Esophagus squamous epithelium (tissue), 5 donors: ENCODE results near the gene STX10. TPM values are rescaled to one million over a fixed set of nuclear protein-coding genes. Genes with fewer than 3 reads are reported as not detected.

Source experiments
- DNase-seq: peaks from one replicate; lab custom pipeline; 2025; lab: John Stamatoyannopoulos, UW
- H3K27ac ChIP-seq, 4 donors: fragments of 200-600 bp; sonication (generic); one replicate each; pipeline ENCODE4 v1.5.1; 2016 to 2019; ENCODE audit warnings: mild to moderate bottlenecking in 1 of 4
- H3K27me3 ChIP-seq, 4 donors: fragments of 200-600 bp; sonication (generic); 1 replicate in 3 of 4; 2 replicates in 1 of 4; pipeline versions ENCODE4 v1.5.1 to v1.6.0; 2017 to 2021; ENCODE audit warnings: antibody characterized with exemption in 1 of 4
- H3K36me3 ChIP-seq, 3 donors: fragments of 200-600 bp; sonication (generic); one replicate each; pipeline ENCODE4 v1.5.1; 2016 to 2019
- H3K4me1 ChIP-seq, 3 donors: fragments of 200-600 bp; sonication (generic); one replicate each; pipeline ENCODE4 v1.5.1; 2017 to 2019
- H3K4me3 ChIP-seq, 4 donors: fragments of 200-600 bp; sonication (generic); 1 replicate in 3 of 4; 2 replicates in 1 of 4; pipeline ENCODE4 v1.5.1; 2016 to 2019; ENCODE audit warnings: mild to moderate bottlenecking in 2 of 4, moderate library complexity in 1 of 4
- H3K9me3 ChIP-seq, 3 donors: fragments of 200-600 bp; sonication (generic); one replicate each; pipeline ENCODE4 v1.5.1; 2016 to 2019
- CTCF ChIP-seq, 6 experiments: fragments of 450-650 bp in 4 of 6; fragments of 200-600 bp in 2 of 6; sonication (generic) in 2 of 6; IDR thresholded peaks; one replicate each; pipeline ENCODE4 v1.5.1; 2016 to 2019; ENCODE audit warnings: antibody characterized with exemption in 6 of 6, mild to moderate bottlenecking in 4 of 6, moderate library complexity in 4 of 6
- POLR2A ChIP-seq, 4 donors: fragments of 450-650 bp; IDR thresholded peaks; one replicate each; pipeline ENCODE4 v1.6.1; 2017; ENCODE audit warnings: antibody characterized with exemption in 4 of 4, mild to moderate bottlenecking in 4 of 4, moderate library complexity in 3 of 4
- WGBS, 2 donors: methylation state at CpG; one replicate each; pipeline ENCODE4 v1.1.5; 2018; 5-methylcytosine and 5-hydroxymethylcytosine counted together
- intact Hi-C: fragments of 100-400 bp; cut with DNase I; formaldehyde crosslinking; loops from one replicate; pipeline ENCODE4 v1.15.0; 2022
- total RNA-seq, 4 donors: library from RNA; depleted of rRNA; stranded (reverse); fragments of >200 nt; gene quantifications; one replicate each; pipeline ENCODE4 v1.1.0, GENCODE V29; 2016
- donor health status: DM: yes; HTN: yes; CAD: no.

The STX10 gene
- total RNA-seq, 4 donors from 2014 or later, result 50.3 to 80.4 (median 69.3) TPM

GRCh38 chr19:13130886-13131490, 19.2 kb downstream of the STX10 start:
- no peaks in the 10 kb centered on the region for H3K27me3 ChIP-seq
- H3K9me3 ChIP-seq, result no peaks in the 10 kb centered on the region
- no peak overlapping the region for H3K4me3 ChIP-seq
- no peak for TF ChIP-seq CTCF (IDR thresholded peaks at IDR 0.05)
- no peak for TF ChIP-seq POLR2A (IDR thresholded peaks at IDR 0.05)
- H3K36me3 ChIP-seq, result peaks cover 7 to 35% (median 11%) of the 10 kb centered on the region in 3 donors
- no peak for DNase-seq
- intact Hi-C loops, result no loop called here
- peaks cover 0 to 13% (median 0%) of the 10 kb centered on the region in 3 donors for H3K4me1 ChIP-seq
- WGBS, 2 donors, result 91 to 97% methylated on average over 3 of the region's 3 CpGs
- no peak overlapping the region for H3K27ac ChIP-seq

- no peak for DNase-seq
- Histone ChIP-seq H3K4me1 (peaks cover 0 to 13% (median 0%) of the 10 kb centered on the region in 3 donors), H3K4me3 (no peak overlapping the region), H3K36me3 (peaks cover 0 to 30% (median 0%) of the 10 kb centered on the region in 3 donors), H3K27ac (no peak overlapping the region), H3K27me3 (no peaks in the 10 kb centered on the region), H3K9me3 (no peaks in the 10 kb centered on the region)
- intact Hi-C loops, result no loop called here
- no CpG with 5 or more reads among the region's 9 CpGs for WGBS, 2 donors
- TF ChIP-seq POLR2A (IDR thresholded peaks at IDR 0.05) (no peak), CTCF (IDR thresholded peaks at IDR 0.05) (no peak)
Observed at GRCh38 chr19:13129384-13129783, 20.8 kb downstream of the STX10 start.

GRCh38 chr19:13128583-13128982, 21.6 kb downstream of the STX10 start:
- intact Hi-C loops, result no loop called here
- DNase-seq, result no peak
- TF ChIP-seq POLR2A (IDR thresholded peaks at IDR 0.05) (no peak), CTCF (IDR thresholded peaks at IDR 0.05) (no peak)
- Histone ChIP-seq H3K4me1 (peaks cover 0 to 13% (median 0%) of the 10 kb centered on the region in 3 donors), H3K27ac (no peak overlapping the region), H3K36me3 (peaks cover 0 to 28% (median 0%) of the 10 kb centered on the region in 3 donors), H3K27me3 (no peaks in the 10 kb centered on the region), H3K9me3 (no peaks in the 10 kb centered on the region), H3K4me3 (no peak overlapping the region)
- 33 to 60% methylated on average over 1 of the region's 1 CpG for WGBS, 2 donors

GRCh38 chr19:13127811-13128575, 22.2 kb downstream of the STX10 start:
- peaks cover 0 to 26% (median 0%) of the 10 kb centered on the region in 3 donors for H3K36me3 ChIP-seq
- peaks cover 0 to 7% (median 0%) of the 10 kb centered on the region in 3 donors for H3K4me1 ChIP-seq
- TF ChIP-seq POLR2A (IDR thresholded peaks at IDR 0.05), result no peak
- TF ChIP-seq CTCF (IDR thresholded peaks at IDR 0.05), result no peak
- intact Hi-C loops, result no loop called here
- H3K9me3 ChIP-seq, result no peaks in the 10 kb centered on the region
- DNase-seq, result no peak
- no peak overlapping the region for H3K4me3 ChIP-seq
- no peak overlapping the region for H3K27ac ChIP-seq
- 85 to 90% methylated on average over 2 to 6 of the region's 6 CpGs for WGBS, 2 donors
- H3K27me3 ChIP-seq, result no peaks in the 10 kb centered on the region

- H3K4me1 ChIP-seq, result peaks cover 0 to 6% (median 0%) of the 10 kb centered on the region in 3 donors
- no peaks in the 10 kb centered on the region for H3K27me3 ChIP-seq
- H3K4me3 ChIP-seq, result no peak overlapping the region
- DNase-seq, result no peak
- intact Hi-C loops, result no loop called here
- no peaks in the 10 kb centered on the region for H3K9me3 ChIP-seq
- TF ChIP-seq POLR2A (IDR thresholded peaks at IDR 0.05) (no peak), CTCF (IDR thresholded peaks at IDR 0.05) (no peak)
- peaks cover 0 to 24% (median 0%) of the 10 kb centered on the region in 3 donors for H3K36me3 ChIP-seq
- no peak overlapping the region for H3K27ac ChIP-seq
- WGBS, 2 donors, result 84 to 87% methylated on average over 5 to 7 of the region's 9 CpGs
Observed at GRCh38 chr19:13127051-13127450, 23.1 kb downstream of the STX10 start.
